Measurements from ENCODE around the gene KIAA0513.

The KIAA0513 gene

DNA sequence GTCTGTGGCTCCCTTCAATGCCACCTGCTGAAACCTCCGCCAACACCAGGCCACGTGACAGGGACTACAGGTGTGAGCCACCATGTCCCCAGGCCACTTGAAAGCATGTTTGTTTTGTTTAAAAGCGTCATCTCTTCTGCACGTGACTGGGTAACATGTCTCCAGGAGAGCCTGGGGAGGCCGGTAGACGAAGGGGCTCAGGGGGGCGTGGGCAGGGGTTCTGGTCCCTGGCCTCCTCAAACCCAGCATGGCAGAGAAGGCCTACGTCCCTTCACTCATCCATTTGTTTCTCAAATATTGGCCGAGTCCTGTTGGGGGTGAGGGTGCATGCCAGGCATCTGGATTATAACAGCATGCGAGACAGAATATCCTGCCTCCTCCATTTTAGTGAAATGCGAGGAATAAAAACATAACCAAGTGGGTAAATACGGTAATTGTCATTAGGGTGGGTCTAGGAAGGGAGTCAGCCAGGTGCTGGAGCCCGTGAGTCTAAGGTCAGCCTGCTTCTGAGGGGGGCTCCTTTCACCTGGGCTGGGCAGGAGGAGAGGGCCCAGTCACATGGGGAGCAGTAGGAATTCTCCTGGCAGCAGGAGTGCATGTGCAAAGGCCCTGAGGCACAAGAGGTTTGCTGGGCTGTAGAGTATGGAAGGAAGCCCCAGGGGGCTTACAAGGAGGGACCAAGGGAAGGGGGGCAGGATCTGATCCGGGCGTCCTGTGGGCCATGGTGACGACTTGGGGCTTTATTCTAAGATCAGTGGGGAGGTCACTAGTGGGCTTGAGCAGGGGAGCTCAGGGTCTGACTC is 111.4 kb downstream of the KIAA0513 start:
- peak; percentile 37 for DNase-seq

GRCh38 chr16:85139881-85140339 is 112.3 kb downstream of the KIAA0513 start:
- DNase-seq, result no peak

- DNase-seq, result no peak
Measured at GRCh38 chr16:85140455-85141012, 112.9 kb downstream of the KIAA0513 start.

DNA sequence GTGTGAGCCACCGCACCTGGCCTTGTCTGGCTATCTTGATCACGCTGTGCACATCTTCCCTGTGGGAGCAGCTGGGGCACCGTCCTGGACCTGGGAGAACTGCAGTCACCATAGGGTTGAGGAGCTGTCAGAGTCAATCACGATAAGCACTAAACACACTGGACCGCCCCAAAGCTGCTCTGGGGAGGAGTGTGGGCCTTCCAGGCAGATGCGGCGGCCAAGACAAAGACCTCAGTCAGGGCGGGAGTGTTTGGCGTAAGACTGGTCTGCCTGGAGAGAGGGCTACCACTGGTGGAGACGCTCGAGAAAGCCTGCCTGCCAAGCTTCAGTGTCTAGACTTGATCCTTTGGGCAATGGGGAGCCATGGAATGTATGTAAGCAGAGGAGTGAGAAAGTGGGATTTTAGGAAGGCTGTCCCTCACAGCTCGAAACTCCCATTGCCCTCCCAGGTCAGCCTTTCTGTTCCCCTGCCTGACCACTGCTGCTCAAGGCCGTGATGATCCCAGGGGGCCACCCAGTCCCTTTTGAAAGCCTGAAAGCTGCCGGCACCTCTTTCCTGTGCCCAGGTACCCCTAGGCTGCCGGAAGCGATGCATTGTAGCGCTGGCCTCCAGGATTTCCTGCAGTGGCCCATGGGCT is 114.0 kb downstream of the KIAA0513 start:
- no peak for DNase-seq

GRCh38 chr16:85142129-85142513 is 114.5 kb downstream of the KIAA0513 start:
- DNase-seq, result no peak

DNA sequence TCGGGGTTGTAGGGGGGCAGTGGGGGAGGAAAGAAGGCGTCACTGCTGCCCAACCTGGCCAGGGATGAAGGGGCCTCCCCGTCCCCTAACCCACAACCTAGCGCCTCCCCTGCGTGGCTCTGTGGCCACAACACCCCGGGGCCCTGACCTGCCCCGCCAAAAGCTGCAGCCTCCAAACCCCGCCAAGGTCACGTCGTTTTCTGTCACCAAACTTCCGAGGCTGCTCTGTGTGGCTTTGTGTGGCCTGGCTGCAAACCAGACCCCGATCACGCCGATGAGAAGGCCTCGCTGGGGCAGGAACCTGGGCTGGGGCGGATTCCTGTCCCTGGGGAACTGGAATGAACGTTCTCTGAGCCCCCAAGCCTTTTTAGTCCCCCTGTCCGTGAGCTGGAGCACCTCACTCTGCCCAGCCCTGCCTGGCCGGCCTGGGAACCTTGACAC is 115.2 kb downstream of the KIAA0513 start:
- DNase-seq, result no peak

Data from NCI-H1436 (cell line).